HEK293T (cell line): ENCODE results near the gene TBC1D13.

Source experiments
- ELF4 ChIP-seq: fragments of 450-650 bp; IDR thresholded peaks from 2 replicates; pipeline ENCODE4 v1.6.1; 2017; ENCODE audit warnings: antibody characterized with exemption
- FOXA1 ChIP-seq: fragments of 450-650 bp; IDR thresholded peaks from 2 replicates; pipeline ENCODE4 v1.6.1; 2016; ENCODE audit warnings: mild to moderate bottlenecking
- LEF1 ChIP-seq: fragments of 450-650 bp; IDR thresholded peaks from 2 replicates; pipeline ENCODE4 v1.6.1; 2017; ENCODE audit warnings: mild to moderate bottlenecking, borderline replicate concordance
- SP1 ChIP-seq: fragments of 450-650 bp; IDR thresholded peaks from 2 replicates; pipeline ENCODE4 v1.6.1; 2017

GRCh38 chr9:128828267-128828666 lies 41.2 kb downstream of the TBC1D13 start:
- TF ChIP-seq SP1 (no peak), LEF1 (no peak), FOXA1 (no peak), ELF4 (no peak)
